Neutrophil (primary cell): ENCODE results near the gene ABLIM2.

Experiments
- H3K27ac ChIP-seq: fragments of 200-600 bp; sonication (generic); 2 replicates; pipeline ENCODE4 v1.5.1; 2016; ENCODE audit warnings: mild to moderate bottlenecking, moderate library complexity
- H3K27me3 ChIP-seq: fragments of 200-600 bp; sonication (generic); 2 replicates; pipeline ENCODE4 v1.6.0; 2016; ENCODE audit warnings: mild to moderate bottlenecking
- H3K36me3 ChIP-seq: fragments of 200-600 bp; sonication (generic); 2 replicates; pipeline ENCODE4 v1.5.1; 2017
- H3K4me1 ChIP-seq, 2 experiments: fragments of 200-600 bp in 1 of 2; sonication (generic) in 1 of 2; 1 replicate in 1 of 2; 2 replicates in 1 of 2; pipeline versions ENCODE4 v1.5.1 to v1.6.1; 2013 to 2016; ENCODE audit warnings: low read depth in 1 of 2, low read length in 1 of 2, mild to moderate bottlenecking in 1 of 2, moderate library complexity in 1 of 2; ENCODE audit not compliant: control insufficient read depth in 1 of 2, insufficient read depth in 1 of 2
- H3K4me3 ChIP-seq, 2 experiments: fragments of 200-600 bp in 1 of 2; sonication (generic) in 1 of 2; 1 replicate in 1 of 2; 2 replicates in 1 of 2; pipeline ENCODE4 v1.5.1; 2013 to 2016; ENCODE audit warnings: low read depth in 1 of 2, low read length in 1 of 2, mild to moderate bottlenecking in 1 of 2, moderate library complexity in 1 of 2
- H3K9me3 ChIP-seq: fragments of 200-600 bp; sonication (generic); 2 replicates; pipeline ENCODE4 v1.5.1; 2016
- CTCF ChIP-seq: fragments of 200-600 bp; sonication (generic); IDR thresholded peaks from 2 replicates; pipeline ENCODE4 v1.5.1; 2016; ENCODE audit warnings: antibody characterized with exemption

ABLIM2 gene

GRCh38 chr4:8038719-8039251 lies 119.8 kb downstream of the ABLIM2 start:
- Histone ChIP-seq H3K27me3 (peaks cover 62% of the 10 kb centered on the region), H3K9me3 (no peaks in the 10 kb centered on the region), H3K4me1 (no peaks in the 10 kb centered on the region), H3K27ac (no peak overlapping the region), H3K4me3 (no peak overlapping the region), H3K36me3 (no peaks in the 10 kb centered on the region)
- no peak for TF ChIP-seq CTCF

DNA sequence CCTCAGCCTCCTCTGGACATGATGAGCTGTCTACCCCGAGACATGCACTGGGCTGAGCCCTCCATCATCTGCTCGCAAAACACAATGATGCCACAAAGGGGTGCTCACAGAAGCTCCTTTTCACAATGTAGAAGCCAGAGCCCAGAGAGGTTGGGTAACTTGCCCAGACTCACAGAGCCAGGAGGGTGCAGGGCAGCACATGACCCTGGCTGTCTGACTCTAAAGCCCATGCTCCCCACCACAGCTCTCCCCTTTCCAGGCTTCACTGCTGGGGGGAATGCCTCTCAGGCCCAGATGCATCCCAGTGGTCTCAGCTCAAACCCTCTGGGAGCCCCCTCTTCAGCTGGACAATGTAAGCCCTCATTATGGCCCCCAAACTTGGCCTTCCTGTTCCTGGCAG lies 120.5 kb downstream of the ABLIM2 start:
- no peak overlapping the region for H3K27ac ChIP-seq

GRCh38 chr4:8037150-8037769 lies 121.4 kb downstream of the ABLIM2 start:
- Histone ChIP-seq H3K27ac (no peak overlapping the region), H3K9me3 (no peaks in the 10 kb centered on the region), H3K27me3 (peaks cover 68% of the 10 kb centered on the region), H3K4me1 (no peaks in the 10 kb centered on the region), H3K4me3 (no peak overlapping the region), H3K36me3 (no peaks in the 10 kb centered on the region)
- no peak for TF ChIP-seq CTCF

More for the DNA sequence above, 120.5 kb downstream of the ABLIM2 start:
- no peak for TF ChIP-seq CTCF
- Histone ChIP-seq H3K4me1 (no peaks in the 10 kb centered on the region), H3K36me3 (no peaks in the 10 kb centered on the region), H3K9me3 (no peaks in the 10 kb centered on the region), H3K27me3 (peaks cover 68% of the 10 kb centered on the region), H3K4me3 (no peak overlapping the region)

- Histone ChIP-seq H3K9me3 (no peaks in the 10 kb centered on the region), H3K4me3 (no peak overlapping the region), H3K27me3 (peaks cover 62% of the 10 kb centered on the region), H3K36me3 (no peaks in the 10 kb centered on the region), H3K4me1 (no peaks in the 10 kb centered on the region), H3K27ac (no peak overlapping the region)
- TF ChIP-seq CTCF: no peak
Observed at GRCh38 chr4:8035371-8035780, 123.2 kb downstream of the ABLIM2 start.

DNA sequence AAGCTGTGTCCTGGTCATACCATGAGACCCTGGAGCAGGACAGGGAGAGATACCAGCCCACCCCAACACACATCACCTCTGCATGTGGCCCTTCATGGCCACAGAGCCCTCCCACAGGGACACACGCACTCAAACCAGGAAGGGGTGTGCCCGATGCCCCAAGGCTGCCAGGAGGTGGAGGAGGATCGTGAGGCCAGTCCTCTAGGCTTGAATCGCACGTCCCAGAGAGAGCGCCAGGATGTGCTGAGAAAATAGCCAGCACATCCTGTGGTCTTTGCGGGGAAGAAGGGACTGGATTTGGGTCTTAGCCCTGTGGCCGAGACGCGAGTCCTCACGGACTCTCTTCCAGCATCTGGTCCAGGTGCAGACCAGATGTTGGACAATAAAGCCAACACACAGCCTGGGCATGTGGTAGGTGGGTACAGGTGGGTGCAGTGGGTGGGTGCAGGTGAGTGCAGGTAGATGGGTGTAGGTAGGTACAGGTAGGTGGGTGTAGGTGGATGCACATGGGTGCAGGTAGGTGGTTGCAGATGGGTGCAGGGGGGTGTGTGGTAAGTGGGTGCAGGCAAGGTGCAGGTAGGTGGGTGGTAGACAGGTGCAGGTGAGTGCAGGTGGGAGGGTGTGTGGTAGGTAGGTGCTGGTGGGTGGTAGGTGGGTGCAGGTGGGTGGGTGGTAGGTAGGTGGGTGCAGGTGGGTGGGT lies 124.6 kb downstream of the ABLIM2 start:
- Histone ChIP-seq H3K27ac (no peak overlapping the region), H3K4me1 (no peaks in the 10 kb centered on the region), H3K9me3 (no peaks in the 10 kb centered on the region), H3K36me3 (no peaks in the 10 kb centered on the region), H3K4me3 (no peak overlapping the region), H3K27me3 (peaks cover 49% of the 10 kb centered on the region)
- no peak for TF ChIP-seq CTCF
